Aorta (tissue), 5 donors: ENCODE results near the gene LRRC27. TPM values are rescaled to one million over a fixed set of nuclear protein-coding genes. Genes with fewer than 3 reads are reported as not detected.
"Not testable (repeated sequence)": the region's sequence is repeated elsewhere in the genome, so short reads cannot be mapped to it uniquely, and the experiment has no call there.

Experiments used
- ATAC-seq: fragments of 200-7000 bp; cut with Tn5 transposase; one replicate; pipeline ENCODE4 v1.9.1; 2022; ENCODE audit warnings: moderate library complexity; ENCODE audit not compliant: low FRiP score
- DNase-seq, 2 donors: peaks; one replicate each; pipeline ENCODE4 v3.0.0-alpha.2; 2020
- H3K27ac ChIP-seq, 2 donors: one replicate each; pipeline ENCODE4 v1.5.1; 2013; ENCODE audit warnings: low read length in 2 of 2, mild to moderate bottlenecking in 2 of 2, moderate library complexity in 2 of 2, control low read depth in 1 of 2, inconsistent platforms in 1 of 2, low read depth in 1 of 2
- H3K27me3 ChIP-seq, 2 donors: one replicate each; pipeline ENCODE4 v1.6.1; 2013; ENCODE audit warnings: control low read depth in 1 of 2, low read length in 1 of 2, mild to moderate bottlenecking in 1 of 2, moderate library complexity in 1 of 2; ENCODE audit not compliant: insufficient read depth in 2 of 2, control insufficient read depth in 1 of 2
- H3K36me3 ChIP-seq, 2 donors: one replicate each; pipeline ENCODE4 v1.6.1; 2013; ENCODE audit warnings: control low read depth in 1 of 2, low read length in 1 of 2, mild to moderate bottlenecking in 1 of 2; ENCODE audit not compliant: insufficient read depth in 2 of 2, control insufficient read depth in 1 of 2
- H3K4me1 ChIP-seq, 2 donors: one replicate each; pipeline ENCODE4 v1.6.1; 2013; ENCODE audit warnings: low read length in 2 of 2, control low read depth in 1 of 2, mild to moderate bottlenecking in 1 of 2, moderate library complexity in 1 of 2; ENCODE audit not compliant: insufficient read depth in 2 of 2, control insufficient read depth in 1 of 2
- H3K4me3 ChIP-seq, 2 donors: one replicate each; pipeline ENCODE4 v1.5.1; 2013; ENCODE audit warnings: low read length in 2 of 2, control low read depth in 1 of 2, mild to moderate bottlenecking in 1 of 2
- H3K9me3 ChIP-seq: one replicate; pipeline ENCODE4 v1.6.1; 2013; ENCODE audit warnings: mild to moderate bottlenecking, low read length; ENCODE audit not compliant: control insufficient read depth
- WGBS, 2 donors: extraction: QIAGEN DNeasy Blood & Tissue Kit; methylation state at CpG; one replicate each; pipeline ENCODE4 v1.1.7; 2013; 5-methylcytosine and 5-hydroxymethylcytosine counted together
- intact Hi-C, 2 donors: fragments of 100-400 bp; cut with DNase I; formaldehyde crosslinking; loops; one replicate each; pipeline versions ENCODE4 v1.14.2 to v1.15.0; 2022
- polyA plus RNA-seq, 2 donors: library from polyadenylated mRNA; stranded (reverse); fragments of 200-250 nt; gene quantifications; one replicate each; pipeline ENCODE4 v1.2.3, GENCODE V29; 2013
- total RNA-seq, 2 donors: library from RNA; stranded (reverse); fragmentation: NEBNext Ultra II Directional; extraction: Animal tissue kit (Norgen Biotek cat#: 25700); gene quantifications; one replicate each; pipeline ENCODE4 v1.2.1, GENCODE V29; 2021
- donor health status: healthy with polysubstance abuse.
- donor health status: Bipolar disorder and iron deficiency.
- donor health status: DM: no; HTN: no; CAD: no.
- donor health status: DM: no; HTN: no; CAD: no.
- donor health status: DM: yes; HTN: yes; CAD: no.

The LRRC27 gene
- total and polyA plus RNA-seq, 4 donors, result 3.1 to 11.7 (median 6.8) TPM

DNA sequence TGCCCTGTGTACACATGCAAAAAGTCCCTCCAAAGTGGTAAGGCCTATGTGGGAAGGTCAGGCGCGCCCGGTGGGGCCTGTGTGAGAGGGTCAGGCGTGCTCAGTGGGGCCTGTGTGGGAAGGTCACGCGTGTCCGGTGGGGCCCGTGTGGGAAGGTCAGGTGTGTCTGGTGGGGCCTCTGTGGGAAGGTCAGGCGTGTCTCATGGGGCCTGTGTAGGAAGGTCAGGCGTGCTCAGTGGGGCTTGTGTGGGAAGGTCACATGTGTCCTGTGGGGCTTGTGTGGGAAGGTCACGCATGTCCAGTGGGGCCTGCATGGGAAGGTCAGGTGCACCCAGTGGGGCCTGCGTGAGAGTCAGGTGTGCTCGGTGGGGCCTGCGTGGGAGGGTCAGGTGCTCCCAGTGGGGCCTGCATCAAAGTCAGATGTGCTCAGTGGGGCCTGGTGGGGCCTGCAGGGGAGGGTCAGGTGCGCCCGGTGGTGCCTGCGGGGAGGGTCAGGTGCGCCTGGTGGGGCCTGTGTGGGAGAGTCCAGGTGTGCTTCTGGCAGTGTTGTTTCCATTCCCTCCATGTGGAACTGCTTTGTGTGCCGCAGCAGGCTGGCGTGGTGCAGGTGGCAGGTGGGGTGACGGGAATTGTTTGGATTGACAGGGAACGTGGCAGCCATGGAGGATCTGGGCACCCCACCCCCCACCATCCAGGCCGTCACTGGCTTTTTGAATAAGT lies 15.4 kb downstream of the LRRC27 start:
- 94 to 95% methylated on average over 23 of the region's 23 CpGs for WGBS, 2 donors
- no peaks in the 10 kb centered on the region for H3K27me3 ChIP-seq
- no peaks in the 10 kb centered on the region for H3K9me3 ChIP-seq
- H3K27ac ChIP-seq, result no peak overlapping the region
- H3K4me3 ChIP-seq, result no peak overlapping the region
- H3K36me3 ChIP-seq, result no peaks in the 10 kb centered on the region
- intact Hi-C loops, result no loop called here
- no peaks in the 10 kb centered on the region for H3K4me1 ChIP-seq
- peak; percentile 30 to 64 for DNase-seq
- no peak for ATAC-seq

DNA sequence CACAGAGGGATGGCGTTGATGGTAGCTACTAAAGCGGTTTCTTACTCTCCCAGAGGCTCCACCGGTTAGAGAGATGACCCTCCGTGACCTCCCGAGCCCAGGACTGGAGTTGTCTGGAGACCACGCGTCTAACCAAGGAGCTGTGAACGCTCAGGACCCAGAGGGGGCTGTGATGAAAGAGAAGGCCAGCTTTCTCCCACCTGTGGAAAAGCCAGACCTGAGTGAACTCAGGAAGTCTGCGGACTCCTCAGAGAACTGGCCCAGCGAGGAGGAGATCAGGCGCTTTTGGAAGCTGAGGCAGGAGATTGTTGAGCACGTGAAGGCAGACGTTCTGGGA lies 15.9 kb downstream of the LRRC27 start:
- DNase-seq, result no peak
- no peak overlapping the region for H3K27ac ChIP-seq
- no peaks in the 10 kb centered on the region for H3K27me3 ChIP-seq
- H3K36me3 ChIP-seq, result no peaks in the 10 kb centered on the region
- H3K9me3 ChIP-seq, result no peaks in the 10 kb centered on the region
- WGBS, 2 donors, result 82 to 86% methylated on average over 13 of the region's 13 CpGs
- ATAC-seq, result no peak
- intact Hi-C loops, result no loop called here
- no peak overlapping the region for H3K4me3 ChIP-seq
- no peaks in the 10 kb centered on the region for H3K4me1 ChIP-seq

DNA sequence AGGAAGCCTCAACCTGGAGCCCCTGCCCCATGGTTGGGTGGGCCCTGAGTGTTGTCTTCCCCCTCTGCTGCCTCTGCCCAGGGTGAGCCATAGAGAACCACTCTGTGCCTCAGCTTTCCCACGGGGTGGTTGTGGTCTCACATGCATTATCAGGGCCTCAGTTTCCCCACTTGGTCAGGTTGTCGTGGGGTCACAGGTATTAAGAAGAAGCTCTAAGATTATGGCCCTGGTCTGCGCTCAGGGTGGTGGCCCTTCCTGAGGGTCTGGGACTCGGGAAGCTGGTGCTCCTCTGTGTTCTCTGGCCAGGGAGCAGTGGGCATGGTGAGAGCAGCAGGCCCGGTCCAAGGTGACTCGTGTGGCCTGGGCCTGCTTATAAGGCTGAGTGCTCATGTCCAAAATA lies 17.8 kb downstream of the LRRC27 start:
- DNase-seq, result peak; percentile 15 to 66
- 89 to 91% methylated on average over 6 of the region's 6 CpGs for WGBS, 2 donors
- H3K36me3 ChIP-seq, result no peaks in the 10 kb centered on the region

DNA sequence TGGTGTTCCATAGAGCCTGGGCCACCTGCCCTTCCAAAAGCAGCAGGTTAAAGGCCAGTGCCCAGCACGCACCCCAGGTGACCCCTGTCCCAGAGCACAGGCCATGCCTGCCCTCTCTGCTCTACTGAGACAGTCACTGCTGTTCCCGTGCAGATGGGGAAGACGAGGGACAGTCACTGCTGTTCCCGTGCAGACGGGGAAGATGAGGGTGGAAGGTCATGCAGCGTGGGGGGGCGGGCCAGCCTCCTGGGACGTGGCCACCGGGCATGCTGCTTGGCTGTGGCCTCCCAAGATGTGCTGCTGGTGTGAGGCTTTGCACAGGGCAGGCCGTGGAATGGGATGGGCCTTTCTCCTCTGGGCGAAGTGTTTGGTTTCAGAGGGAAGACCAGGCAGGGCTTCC lies 18.4 kb downstream of the LRRC27 start:
- H3K9me3 ChIP-seq, result no peaks in the 10 kb centered on the region
- intact Hi-C loops, result loop anchor here in 1 of 2 donors (5.0 kb wide), 1 partner anchor 128 kb away; no protein-coding TSS in a partner anchor
- no peak overlapping the region for H3K4me3 ChIP-seq
- ATAC-seq (no peak), DNase-seq (peak; percentile 30 to 72)
- H3K4me1 ChIP-seq, result no peaks in the 10 kb centered on the region
- H3K27me3 ChIP-seq, result no peaks in the 10 kb centered on the region
- 83% methylated on average over 11 of the region's 11 CpGs for WGBS, 2 donors
- H3K27ac ChIP-seq, result no peak overlapping the region
- H3K36me3 ChIP-seq, result no peaks in the 10 kb centered on the region

More for the DNA sequence above, 17.8 kb downstream of the LRRC27 start:
- ATAC-seq, result no peak
- intact Hi-C loops, result loop anchor here in 1 of 2 donors (5.0 kb wide), 1 partner anchor 127 kb away; no protein-coding TSS in a partner anchor
- Histone ChIP-seq H3K4me3 (no peak overlapping the region), H3K27me3 (no peaks in the 10 kb centered on the region), H3K27ac (no peak overlapping the region), H3K9me3 (no peaks in the 10 kb centered on the region), H3K4me1 (no peaks in the 10 kb centered on the region)

DNA sequence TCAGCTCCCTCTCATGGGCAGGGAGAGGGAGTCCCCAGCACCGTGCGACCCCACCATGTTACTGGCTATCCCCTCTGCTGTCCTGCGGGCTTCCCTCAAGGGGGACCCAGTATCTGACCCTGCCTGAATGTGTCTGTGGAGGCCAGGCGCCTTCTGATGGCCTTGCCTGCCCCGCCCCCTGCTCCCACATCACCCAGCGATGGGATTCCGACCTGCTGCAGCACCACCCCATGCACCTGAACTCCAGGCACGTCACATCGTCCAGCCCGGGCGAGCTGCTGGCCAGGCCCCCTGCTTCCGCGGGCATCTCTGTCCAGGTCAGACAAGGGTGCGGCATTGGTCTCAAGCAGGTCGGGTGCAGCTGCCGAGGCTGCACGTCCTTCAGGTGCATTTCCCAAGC lies 19.0 kb downstream of the LRRC27 start:
- no peak overlapping the region for H3K4me3 ChIP-seq
- no peaks in the 10 kb centered on the region for H3K36me3 ChIP-seq
- ATAC-seq, result no peak
- no peak overlapping the region for H3K27ac ChIP-seq
- no peaks in the 10 kb centered on the region for H3K27me3 ChIP-seq
- no peaks in the 10 kb centered on the region for H3K9me3 ChIP-seq
- 94 to 97% methylated on average over 17 of the region's 17 CpGs for WGBS, 2 donors
- peak; percentile 36 to 68 for DNase-seq
- intact Hi-C loops, result loop anchor here in 1 of 2 donors (5.0 kb wide), 1 partner anchor 129 kb away; no protein-coding TSS in a partner anchor
- no peaks in the 10 kb centered on the region for H3K4me1 ChIP-seq

DNA sequence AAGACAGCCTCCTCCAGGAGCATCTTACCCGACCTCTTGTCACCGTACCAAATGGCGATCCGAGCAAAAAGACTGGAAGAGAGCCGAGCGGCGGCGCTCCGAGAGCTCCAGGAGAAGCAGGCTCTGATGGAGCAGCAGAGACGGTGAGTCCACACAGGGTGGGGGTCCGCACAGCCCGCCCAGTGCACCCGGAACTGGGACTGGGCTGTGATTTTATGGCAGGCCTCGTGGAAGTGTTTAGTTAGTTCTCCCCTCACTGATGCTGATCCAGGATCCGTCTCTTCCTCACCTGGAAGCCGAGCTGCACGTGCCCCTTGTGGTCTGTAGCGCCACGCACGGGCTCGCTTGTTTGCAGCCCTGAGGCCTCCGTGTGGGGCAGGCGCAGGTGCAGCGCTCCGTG lies 19.6 kb downstream of the LRRC27 start:
- no peak overlapping the region for H3K4me3 ChIP-seq
- H3K9me3 ChIP-seq, result no peaks in the 10 kb centered on the region
- intact Hi-C loops, result loop anchor here in 1 of 2 donors (5.0 kb wide), 1 partner anchor 129 kb away; no protein-coding TSS in a partner anchor
- DNase-seq (peak; percentile 29 to 45), ATAC-seq (no peak)
- no peaks in the 10 kb centered on the region for H3K4me1 ChIP-seq
- 88 to 91% methylated on average over 25 of the region's 25 CpGs for WGBS, 2 donors
- H3K27ac ChIP-seq, result no peak overlapping the region
- H3K27me3 ChIP-seq, result no peaks in the 10 kb centered on the region
- H3K36me3 ChIP-seq, result no peaks in the 10 kb centered on the region

DNA sequence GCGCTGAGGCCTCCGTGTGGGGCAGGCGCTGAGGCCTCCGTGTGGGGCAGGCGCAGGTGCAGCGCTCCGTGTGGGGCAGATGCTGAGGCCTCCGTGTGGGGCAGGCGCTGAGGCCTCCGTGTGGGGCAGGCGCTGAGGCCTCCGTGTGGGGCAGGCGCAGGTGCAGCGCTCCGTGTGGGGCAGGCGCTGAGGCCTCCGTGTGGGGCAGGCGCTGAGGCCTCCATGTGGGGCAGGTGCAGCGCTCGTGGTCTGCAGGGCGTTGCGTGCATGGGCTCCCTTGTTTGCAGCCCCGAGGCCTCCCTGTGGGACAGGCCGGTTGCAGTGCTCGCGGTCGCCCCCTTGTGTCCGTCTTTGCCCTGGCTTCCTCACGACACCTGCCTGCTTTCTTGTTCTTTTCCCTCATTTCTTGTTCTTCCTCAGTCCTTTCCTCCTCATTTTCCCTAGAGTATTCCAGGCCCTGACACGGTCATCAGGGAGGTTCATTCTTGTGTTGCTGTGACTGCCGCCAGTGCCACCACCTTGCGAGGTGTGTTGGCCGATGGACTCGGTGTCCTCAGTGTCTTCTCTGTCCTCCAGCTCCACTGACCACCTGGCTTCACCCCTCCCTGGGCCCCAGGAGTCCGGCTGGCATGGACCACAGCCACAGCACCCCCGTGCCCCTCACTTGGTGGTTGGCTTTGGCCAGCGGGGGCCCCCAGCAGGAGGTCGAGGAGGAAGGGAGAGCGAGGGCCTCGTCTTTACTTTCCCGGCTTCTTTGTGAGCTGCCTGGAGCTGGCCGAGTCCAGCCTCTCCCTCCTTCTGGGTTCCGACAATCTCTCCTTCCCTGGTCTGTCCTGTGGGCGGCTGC lies 20.7 kb downstream of the LRRC27 start:
- not testable (repeated sequence) for H3K4me1 ChIP-seq
- DNase-seq (peak; percentile 86 to 93), ATAC-seq (peak; percentile 74)

DNA sequence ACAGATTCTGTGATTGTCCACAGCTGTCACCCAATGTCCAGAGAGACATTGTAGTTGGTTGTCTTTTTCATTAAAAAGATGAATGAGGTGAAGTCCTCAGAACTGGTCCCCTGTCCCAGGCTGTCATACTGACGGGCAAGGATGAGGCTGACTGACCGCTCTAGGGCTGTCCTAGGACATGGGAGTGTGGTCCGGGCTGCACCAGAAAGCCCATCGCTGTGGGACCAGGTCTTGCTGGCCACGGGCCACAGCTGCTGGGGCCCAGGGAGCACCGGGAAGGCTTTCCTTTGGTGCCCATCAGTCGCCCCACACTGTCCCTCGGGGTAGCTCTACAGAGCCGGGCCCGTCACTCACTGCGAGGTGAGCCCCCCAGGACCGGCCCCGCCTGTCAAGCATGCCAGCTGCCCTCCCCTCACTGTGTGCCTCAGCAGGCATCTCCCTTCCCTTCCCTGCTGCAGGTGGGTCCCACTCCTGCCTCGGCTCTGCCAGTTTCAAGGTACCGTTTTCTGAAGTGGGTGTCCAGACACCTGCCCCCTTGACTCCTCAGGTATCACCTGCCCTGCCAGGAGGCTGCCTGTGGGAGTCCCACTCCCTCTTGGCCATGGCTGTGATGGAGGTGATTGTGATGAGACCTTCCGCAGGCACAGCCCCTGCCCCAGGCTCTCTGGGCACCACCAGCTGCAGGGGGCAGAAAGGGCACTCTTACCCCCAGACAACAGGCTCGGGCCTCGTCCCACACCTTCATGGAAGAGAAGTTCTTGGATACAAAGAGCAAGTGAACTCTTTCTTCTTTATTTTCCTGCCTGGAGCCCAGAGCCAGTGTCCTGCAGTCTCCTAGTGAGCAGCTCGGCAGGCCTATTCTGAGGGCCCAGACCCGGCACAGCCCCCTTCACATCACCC lies 21.7 kb downstream of the LRRC27 start:
- H3K4me3 ChIP-seq, result no peak overlapping the region
- H3K36me3 ChIP-seq, result no peaks in the 10 kb centered on the region
- no peaks in the 10 kb centered on the region for H3K27me3 ChIP-seq
- no peak overlapping the region for H3K27ac ChIP-seq
- DNase-seq (peak; percentile 36 to 60), ATAC-seq (peak; percentile 32)
- intact Hi-C loops, result loop anchor here (1.0 to 5.0 kb wide), 2 partner anchors 130 to 131 kb away; no protein-coding TSS in a partner anchor
- WGBS, 2 donors, result 90 to 93% methylated on average over 19 to 20 of the region's 20 CpGs
- H3K9me3 ChIP-seq, result no peaks in the 10 kb centered on the region
- no peaks in the 10 kb centered on the region for H3K4me1 ChIP-seq

More for the DNA sequence above, 20.7 kb downstream of the LRRC27 start:
- WGBS, 2 donors, result 57 to 60% methylated on average over 21 to 36 of the region's 44 CpGs
- not testable (repeated sequence) for H3K4me3 ChIP-seq, H3K36me3 ChIP-seq, H3K9me3 ChIP-seq, H3K27me3 ChIP-seq, H3K27ac ChIP-seq
- intact Hi-C loops, result loop anchor here (1.0 to 5.0 kb wide), 2 partner anchors 129 to 130 kb away; no protein-coding TSS in a partner anchor
